GM19463 (cell line): ENCODE data around the gene ST8SIA6.
"Not testable (repeated sequence)": the region's sequence is repeated elsewhere in the genome, so short reads cannot be mapped to it uniquely, and the experiment has no call there.

ENCODE experiments used
- ATAC-seq: cut with Tn5 transposase; IDR thresholded peaks from one replicate; pipeline ENCODE4 v1.9.1; 2021; ENCODE audit warnings: mild to moderate bottlenecking, moderate library complexity; ENCODE audit not compliant: unreplicated experiment

Gene ST8SIA6

DNA sequence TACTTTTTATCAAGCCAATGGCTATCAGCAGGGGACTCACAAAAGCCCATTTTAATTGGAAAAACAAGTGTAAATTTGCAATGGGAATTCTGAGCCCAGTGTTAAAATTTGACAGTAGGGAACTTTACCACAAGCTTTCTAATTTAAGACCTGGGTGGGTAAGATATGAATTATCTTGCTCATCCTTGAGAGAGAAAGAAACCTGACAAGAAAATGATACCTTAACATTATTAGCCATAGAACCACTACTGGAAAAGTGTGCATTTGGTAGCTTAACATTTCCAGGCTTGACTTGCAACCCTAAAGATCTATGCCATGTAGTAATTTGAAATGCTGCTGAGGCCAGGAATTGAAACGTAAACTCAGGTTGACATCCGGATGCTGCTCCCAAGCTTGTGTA is 2.7 kb upstream of the ST8SIA6 start:
- no peak for ATAC-seq

- ATAC-seq, result no peak
Observed at GRCh38 chr10:17456032-17456548, 1.7 kb upstream of the ST8SIA6 start.

DNA sequence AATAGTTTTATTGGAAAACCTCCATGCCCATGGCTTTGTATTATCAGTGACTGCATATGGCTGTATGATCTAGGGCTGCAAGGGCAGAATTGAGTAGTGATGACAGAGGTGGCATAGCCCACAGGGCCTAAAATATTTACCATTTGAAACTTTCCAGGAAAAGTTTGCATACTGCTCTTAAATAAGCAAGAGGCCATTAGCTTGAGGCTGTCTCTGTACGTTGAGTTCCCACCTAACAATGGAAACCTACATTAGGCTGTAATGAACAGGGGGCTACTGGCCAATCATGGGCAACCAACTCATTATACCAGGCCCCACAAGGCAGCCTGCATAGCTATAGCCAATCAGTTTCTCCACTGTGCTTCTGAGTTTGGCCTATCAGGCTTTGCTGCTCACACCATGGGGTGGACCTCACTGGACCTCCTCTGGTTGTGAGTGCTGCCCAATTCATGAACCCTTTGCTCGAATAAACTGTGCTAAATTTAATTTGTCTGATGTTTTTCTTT is 673 bp upstream of the ST8SIA6 start:
- no peak for ATAC-seq

DNA sequence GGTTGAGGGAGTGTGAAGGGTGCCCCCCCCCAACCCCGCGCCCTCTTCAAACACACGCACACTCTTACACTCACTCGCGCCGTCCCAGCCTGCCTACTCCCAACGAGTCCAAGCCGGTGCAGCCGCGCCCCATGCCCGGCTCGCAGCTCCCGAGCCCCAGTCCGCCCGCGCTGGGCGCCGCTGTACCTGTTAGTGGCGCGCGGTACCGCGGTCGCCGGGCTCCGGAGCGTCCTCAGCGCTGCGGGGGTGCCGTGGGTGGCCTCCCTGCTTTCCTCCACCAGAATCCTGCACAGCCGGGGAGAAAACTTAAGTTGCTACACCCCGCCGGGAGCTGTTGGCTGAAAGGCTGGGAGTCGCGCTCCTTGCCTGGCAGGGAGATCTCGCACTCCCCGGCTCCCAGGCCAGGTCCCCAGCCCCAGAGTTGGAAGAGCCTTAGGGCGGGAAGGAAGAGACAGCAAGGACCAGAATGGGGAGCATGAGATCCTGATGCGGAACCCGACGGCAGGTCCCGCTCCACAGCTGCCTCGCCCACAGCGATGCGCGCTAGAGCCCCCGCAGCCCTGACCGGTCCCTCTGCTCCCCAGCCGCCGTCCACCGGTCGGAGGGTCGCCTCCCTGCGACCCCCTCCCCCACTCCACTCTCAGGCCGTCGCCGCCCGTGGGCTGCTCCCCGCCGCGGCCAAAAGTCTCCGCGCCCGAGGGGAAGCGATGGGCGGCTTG is 863 bp downstream of the ST8SIA6 start:
- ATAC-seq, result peak; percentile 42

GRCh38 chr10:17453035-17453372 is 1.4 kb downstream of the ST8SIA6 start:
- ATAC-seq, result no peak

DNA sequence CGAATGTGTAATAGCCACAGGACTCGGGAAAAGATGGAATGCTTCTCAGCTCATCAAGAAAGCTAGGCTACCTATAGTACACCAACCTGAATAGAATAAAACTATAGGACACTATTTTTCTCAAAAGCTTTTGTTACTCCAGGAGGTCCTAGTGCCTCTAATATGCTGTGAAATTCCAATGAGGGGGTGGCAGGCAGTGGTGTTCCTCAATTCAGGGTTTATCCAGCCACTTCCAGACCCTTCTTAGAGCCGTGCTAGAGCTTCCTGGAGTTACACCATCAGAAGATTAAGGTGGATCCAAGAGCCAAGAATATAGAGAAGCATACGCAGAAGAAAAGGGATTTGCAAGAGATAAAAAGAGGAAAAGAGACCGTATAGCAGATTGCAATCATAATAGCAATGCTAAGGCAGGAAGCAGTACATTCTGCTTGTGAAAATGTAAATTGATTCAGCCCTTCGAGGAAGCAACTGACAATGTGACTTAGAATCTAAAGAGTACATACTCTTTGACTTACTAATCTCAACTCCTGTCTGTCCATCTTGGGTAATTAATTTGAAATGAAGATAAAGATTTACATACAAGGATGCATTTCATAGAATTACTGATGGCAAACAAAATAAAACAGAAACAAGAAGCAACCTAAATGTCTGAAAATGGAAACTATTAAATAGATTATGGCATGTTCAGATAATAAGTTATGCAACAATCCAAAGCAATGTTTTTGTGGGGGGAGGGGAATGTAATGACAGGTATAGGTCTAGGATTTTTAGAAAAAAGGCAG is 2.1 kb downstream of the ST8SIA6 start:
- no peak for ATAC-seq

- no peak for ATAC-seq
Observed at GRCh38 chr10:17450024-17450423, 4.4 kb downstream of the ST8SIA6 start.

DNA sequence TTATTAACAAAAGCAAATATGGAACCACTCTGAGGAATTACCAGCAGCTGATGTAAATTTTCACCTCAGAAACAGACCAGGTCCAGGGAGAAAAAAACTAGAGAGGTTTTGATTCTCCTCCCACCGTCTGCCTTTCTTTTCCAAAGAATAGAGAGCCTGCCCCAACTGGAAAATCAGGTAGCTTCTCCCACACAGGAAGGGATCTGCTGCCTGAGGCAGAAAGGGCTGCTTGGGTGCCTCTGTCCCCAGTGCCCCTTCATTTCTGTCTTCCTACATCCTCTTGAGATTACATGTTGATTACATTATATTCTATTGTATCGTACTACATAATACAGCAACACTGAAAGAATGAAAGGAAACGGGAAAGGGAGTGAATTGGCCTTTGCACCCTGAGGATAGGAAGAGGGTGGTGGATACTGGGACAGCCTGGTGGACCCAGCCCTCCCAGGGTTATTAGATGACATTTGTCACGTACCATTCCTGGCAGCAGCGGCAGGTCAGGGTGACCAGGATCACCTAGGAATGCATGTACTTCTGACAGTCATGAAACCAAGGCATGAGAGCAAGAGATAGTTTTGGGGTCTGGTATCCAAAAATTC is 8.9 kb downstream of the ST8SIA6 start:
- ATAC-seq, result no peak

DNA sequence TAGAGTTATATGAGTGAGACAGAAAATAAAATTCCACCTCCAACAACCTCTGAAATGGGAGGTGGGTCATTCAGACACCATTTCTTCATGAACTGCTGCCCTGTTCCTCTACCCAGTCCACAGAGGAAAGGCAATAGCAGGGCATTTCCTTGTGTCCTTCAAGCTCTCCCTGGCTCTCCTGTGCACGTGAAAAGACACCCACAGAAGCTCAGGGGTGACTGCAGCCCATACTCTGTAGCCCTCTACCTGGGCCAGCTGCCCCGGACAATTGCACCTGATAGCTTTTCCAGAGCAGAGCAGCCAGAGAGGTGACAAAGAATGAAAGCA is 10.0 kb downstream of the ST8SIA6 start:
- ATAC-seq, result no peak

GRCh38 chr10:17443707-17444387 is 10.5 kb downstream of the ST8SIA6 start:
- ATAC-seq, result peak; percentile 98

GRCh38 chr10:17438583-17438982 is 15.8 kb downstream of the ST8SIA6 start:
- ATAC-seq, result no peak

- not testable (repeated sequence) for ATAC-seq
Observed at GRCh38 chr10:17436578-17436977, 17.8 kb downstream of the ST8SIA6 start.

- ATAC-seq, result no peak
Observed at GRCh38 chr10:17435953-17436352, 18.4 kb downstream of the ST8SIA6 start.

GRCh38 chr10:17435187-17435586 is 19.2 kb downstream of the ST8SIA6 start:
- ATAC-seq, result no peak

DNA sequence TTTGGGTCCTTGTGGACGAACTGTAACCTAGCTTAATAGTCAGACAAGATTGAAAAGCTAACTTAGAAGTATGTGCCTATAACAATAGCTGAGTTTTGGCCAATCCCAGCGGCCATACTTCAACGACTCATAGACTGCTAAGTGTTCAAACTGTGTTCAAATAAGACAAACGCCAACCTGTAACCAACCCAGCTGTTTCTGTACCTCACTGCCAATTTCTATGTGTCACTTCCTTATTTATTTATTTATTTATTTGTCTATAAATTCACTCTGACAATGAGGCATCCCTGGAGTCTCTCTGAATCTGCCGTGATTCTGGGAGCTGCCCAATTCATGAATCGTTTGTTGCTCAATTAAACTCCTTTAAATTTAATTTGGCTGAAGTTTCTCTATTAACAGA is 21.7 kb downstream of the ST8SIA6 start:
- no peak for ATAC-seq

GRCh38 chr10:17431871-17432311 is 22.5 kb downstream of the ST8SIA6 start:
- no peak for ATAC-seq

GRCh38 chr10:17430647-17431355 is 23.6 kb downstream of the ST8SIA6 start:
- ATAC-seq, result no peak

GRCh38 chr10:17429490-17429889 is 24.9 kb downstream of the ST8SIA6 start:
- ATAC-seq, result no peak

- no peak for ATAC-seq
Observed at GRCh38 chr10:17428351-17429097, 25.9 kb downstream of the ST8SIA6 start.
